ENCODE measurements around the gene CUL1. TPM values are rescaled to one million over a fixed set of nuclear protein-coding genes. Genes with fewer than 3 reads are reported as not detected.
"Not testable (repeated sequence)": the region's sequence is repeated elsewhere in the genome, so short reads cannot be mapped to it uniquely, and the experiment has no call there.

CUL1 gene
- total RNA-seq, 2 experiments from 2014 or later, result 60.6 to 61.2 TPM

GRCh38 chr7:148702876-148703670 lies 4.4 kb downstream of the CUL1 start:
- Mint-ChIP-seq H3K27me3 (no peaks in the 10 kb centered on the region), H3K36me3 (ENCODE audit: low read depth) (peaks cover 10% of the 10 kb centered on the region), H3K9me3 (no peaks in the 10 kb centered on the region), H3K27ac (no peak overlapping the region), H3K4me1 (ENCODE audit: low read depth) (peaks cover 66% of the 10 kb centered on the region), H3K4me3 (no peak overlapping the region)
- POLR2A ChIA-PET, result interaction anchor here (0.9 to 1.3 kb wide), 2 partner anchors 16 to 19 kb away, joined by 3 read pairs; no protein-coding TSS in a partner anchor
- ATAC-seq, result no peak
- TF ChIP-seq, protein P1, sequence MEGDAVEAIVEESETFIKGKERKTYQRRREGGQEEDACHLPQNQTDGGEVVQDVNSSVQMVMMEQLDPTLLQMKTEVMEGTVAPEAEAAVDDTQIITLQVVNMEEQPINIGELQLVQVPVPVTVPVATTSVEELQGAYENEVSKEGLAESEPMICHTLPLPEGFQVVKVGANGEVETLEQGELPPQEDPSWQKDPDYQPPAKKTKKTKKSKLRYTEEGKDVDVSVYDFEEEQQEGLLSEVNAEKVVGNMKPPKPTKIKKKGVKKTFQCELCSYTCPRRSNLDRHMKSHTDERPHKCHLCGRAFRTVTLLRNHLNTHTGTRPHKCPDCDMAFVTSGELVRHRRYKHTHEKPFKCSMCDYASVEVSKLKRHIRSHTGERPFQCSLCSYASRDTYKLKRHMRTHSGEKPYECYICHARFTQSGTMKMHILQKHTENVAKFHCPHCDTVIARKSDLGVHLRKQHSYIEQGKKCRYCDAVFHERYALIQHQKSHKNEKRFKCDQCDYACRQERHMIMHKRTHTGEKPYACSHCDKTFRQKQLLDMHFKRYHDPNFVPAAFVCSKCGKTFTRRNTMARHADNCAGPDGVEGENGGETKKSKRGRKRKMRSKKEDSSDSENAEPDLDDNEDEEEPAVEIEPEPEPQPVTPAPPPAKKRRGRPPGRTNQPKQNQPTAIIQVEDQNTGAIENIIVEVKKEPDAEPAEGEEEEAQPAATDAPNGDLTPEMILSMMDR (IDR thresholded peaks at IDR 0.05), result no peak
- intact Hi-C loops (cut with micrococcal nuclease), result no loop called here
- no peak for DNase-seq
- CTCF ChIA-PET, result interaction anchor here (0.7 to 1.1 kb wide), 3 partner anchors 8 to 128 kb away, joined by 3 to 4 read pairs (median 4); no protein-coding TSS in a partner anchor

DNA sequence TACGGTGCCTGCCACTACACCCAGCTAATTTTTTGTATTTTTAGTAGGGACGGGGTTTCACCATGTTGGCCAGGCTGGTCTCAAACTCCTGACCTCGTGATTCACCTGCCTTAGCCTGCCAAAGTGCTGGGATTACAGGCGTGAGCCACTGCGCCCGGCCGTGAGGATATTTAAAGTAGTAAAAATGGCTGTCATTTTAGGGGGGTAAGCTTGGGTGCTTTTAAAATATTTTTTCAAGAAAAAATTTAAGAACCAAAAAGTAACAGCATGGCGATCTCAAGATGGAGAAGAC lies 4.9 kb downstream of the CUL1 start:
- H3K27me3 Mint-ChIP-seq; H3K27ac Mint-ChIP-seq; H3K4me3 Mint-ChIP-seq; intact Hi-C loops (cut with micrococcal nuclease); ATAC-seq; DNase-seq; H3K9me3 Mint-ChIP-seq: not testable (repeated sequence)
- ChIA-PET POLR2A (interaction anchor here (0.8 to 0.9 kb wide), 2 partner anchors 18 to 116 kb away, joined by 3 read pairs; no protein-coding TSS in a partner anchor), CTCF (interaction anchor here (1.1 kb wide), 1 partner anchor 8 kb away, joined by 4 read pairs; no protein-coding TSS in a partner anchor)
- H3K36me3 Mint-ChIP-seq (ENCODE audit: low read depth), result peaks cover 10% of the 10 kb centered on the region
- peaks cover 71% of the 10 kb centered on the region for H3K4me1 Mint-ChIP-seq (ENCODE audit: low read depth)

- POLR2A ChIA-PET, result interaction anchor here (0.8 to 0.9 kb wide), 2 partner anchors 18 to 117 kb away, joined by 3 read pairs; no protein-coding TSS in a partner anchor
- DNase-seq (no peak), ATAC-seq (no peak)
- Mint-ChIP-seq H3K27ac (no peak overlapping the region), H3K27me3 (no peaks in the 10 kb centered on the region), H3K4me3 (no peak overlapping the region), H3K36me3 (ENCODE audit: low read depth) (peaks cover 10% of the 10 kb centered on the region), H3K9me3 (no peaks in the 10 kb centered on the region), H3K4me1 (ENCODE audit: low read depth) (peaks cover 74% of the 10 kb centered on the region)
- CTCF ChIA-PET, result interaction anchor here (0.7 kb wide), 1 partner anchor 23 kb away, joined by 3 read pairs; no protein-coding TSS in a partner anchor
- TF ChIP-seq, protein P1 (IDR thresholded peaks at IDR 0.05), result no peak
- intact Hi-C loops (cut with micrococcal nuclease), result no loop called here
These were observed 5.5 kb downstream of the CUL1 start for GRCh38 chr7:148704189-148704588.

GRCh38 chr7:148704970-148705369 lies 6.3 kb downstream of the CUL1 start:
- DNase-seq (no peak), ATAC-seq (no peak)
- ChIA-PET POLR2A (interaction anchor here (1.1 kb wide), 1 partner anchor 48 kb away, joined by 4 read pairs; no protein-coding TSS in a partner anchor), CTCF (interaction anchor here (1.5 kb wide), 1 partner anchor 361 kb away, joined by 3 read pairs; no protein-coding TSS in a partner anchor)
- H3K4me1 Mint-ChIP-seq (ENCODE audit: low read depth), result peaks cover 79% of the 10 kb centered on the region
- H3K27ac Mint-ChIP-seq, result no peak overlapping the region
- H3K27me3 Mint-ChIP-seq, result no peaks in the 10 kb centered on the region
- no peaks in the 10 kb centered on the region for H3K9me3 Mint-ChIP-seq
- peaks cover 10% of the 10 kb centered on the region for H3K36me3 Mint-ChIP-seq (ENCODE audit: low read depth)
- intact Hi-C loops (cut with micrococcal nuclease), result no loop called here
- TF ChIP-seq, protein P1 (IDR thresholded peaks at IDR 0.05), result no peak
- no peak overlapping the region for H3K4me3 Mint-ChIP-seq

GRCh38 chr7:148706368-148706767 lies 7.7 kb downstream of the CUL1 start:
- Mint-ChIP-seq H3K9me3 (no peaks in the 10 kb centered on the region), H3K27ac (no peak overlapping the region), H3K4me1 (ENCODE audit: low read depth) (peaks cover 76% of the 10 kb centered on the region), H3K36me3 (ENCODE audit: low read depth) (peaks cover 4% of the 10 kb centered on the region), H3K4me3 (no peak overlapping the region), H3K27me3 (no peaks in the 10 kb centered on the region)
- ChIA-PET POLR2A (interaction anchor here (1.0 kb wide), 1 partner anchor 61 kb away, joined by 3 read pairs; no protein-coding TSS in a partner anchor), CTCF (interaction anchor here (0.7 to 1.5 kb wide), 2 partner anchors 13 to 360 kb away, joined by 3 read pairs; no protein-coding TSS in a partner anchor)
- no peak for DNase-seq
- TF ChIP-seq, protein P1 (IDR thresholded peaks at IDR 0.05), result no peak
- intact Hi-C loops (cut with micrococcal nuclease), result no loop called here
- no peak for ATAC-seq
